ENCODE data around the gene CENPO. TPM values are rescaled to one million over a fixed set of nuclear protein-coding genes. Genes with fewer than 3 reads are reported as not detected.

The CENPO gene
- total RNA-seq (10 to 100 TPM in 5 of 9 donors, 1 to 10 TPM in 4; 6.6 to 16.6 (median 10.2) TPM), polyA plus RNA-seq (1 to 10 TPM; 2.6 to 9.5 (median 3.1) TPM)
- long read RNA-seq, donor 1, full-length matches to known transcripts = 2 of 2 reads
- long read RNA-seq, donor 1, partial matches to known transcripts = 0 of 2 reads
- long read RNA-seq, donor 1, other reads (novel, unspliced or antisense) = 0 of 2 reads
- long read RNA-seq, donor 2, full-length matches to known transcripts = 1 of 1 reads
- long read RNA-seq, donor 2, partial matches to known transcripts = 0 of 1 reads
- long read RNA-seq, donor 2, other reads (novel, unspliced or antisense) = 0 of 1 reads
- long read RNA-seq, donor 3, full-length matches to known transcripts = 2 of 2 reads
- long read RNA-seq, donor 3, partial matches to known transcripts = 0 of 2 reads
- long read RNA-seq, donor 3, other reads (novel, unspliced or antisense) = 0 of 2 reads
- long read RNA-seq, donor 4 = 0 reads
- long read RNA-seq, donor 5, full-length matches to known transcripts = 5 of 9 reads
- long read RNA-seq, donor 5, partial matches to known transcripts = 0 of 9 reads
- long read RNA-seq, donor 5, other reads (novel, unspliced or antisense) = 4 of 9 reads
- long read RNA-seq, donor 6, partial matches to known transcripts = 0 of 2 reads
- long read RNA-seq, donor 6, other reads (novel, unspliced or antisense) = 2 of 2 reads
- long read RNA-seq, donor 7, full-length matches to known transcripts = 1 of 1 reads
- long read RNA-seq, donor 7, partial matches to known transcripts = 0 of 1 reads
- long read RNA-seq, donor 7, other reads (novel, unspliced or antisense) = 0 of 1 reads
- long read RNA-seq, donor 8, partial matches to known transcripts = 0 of 1 reads
- long read RNA-seq, donor 8, other reads (novel, unspliced or antisense) = 0 of 1 reads
- long read RNA-seq, donor 9, partial matches to known transcripts = 0 of 1 reads
- long read RNA-seq, donor 9, other reads (novel, unspliced or antisense) = 0 of 1 reads
- long read RNA-seq, donor 10, full-length matches to known transcripts = 2 of 2 reads
- long read RNA-seq, donor 10, partial matches to known transcripts = 0 of 2 reads
- long read RNA-seq, donor 10, other reads (novel, unspliced or antisense) = 0 of 2 reads

DNA sequence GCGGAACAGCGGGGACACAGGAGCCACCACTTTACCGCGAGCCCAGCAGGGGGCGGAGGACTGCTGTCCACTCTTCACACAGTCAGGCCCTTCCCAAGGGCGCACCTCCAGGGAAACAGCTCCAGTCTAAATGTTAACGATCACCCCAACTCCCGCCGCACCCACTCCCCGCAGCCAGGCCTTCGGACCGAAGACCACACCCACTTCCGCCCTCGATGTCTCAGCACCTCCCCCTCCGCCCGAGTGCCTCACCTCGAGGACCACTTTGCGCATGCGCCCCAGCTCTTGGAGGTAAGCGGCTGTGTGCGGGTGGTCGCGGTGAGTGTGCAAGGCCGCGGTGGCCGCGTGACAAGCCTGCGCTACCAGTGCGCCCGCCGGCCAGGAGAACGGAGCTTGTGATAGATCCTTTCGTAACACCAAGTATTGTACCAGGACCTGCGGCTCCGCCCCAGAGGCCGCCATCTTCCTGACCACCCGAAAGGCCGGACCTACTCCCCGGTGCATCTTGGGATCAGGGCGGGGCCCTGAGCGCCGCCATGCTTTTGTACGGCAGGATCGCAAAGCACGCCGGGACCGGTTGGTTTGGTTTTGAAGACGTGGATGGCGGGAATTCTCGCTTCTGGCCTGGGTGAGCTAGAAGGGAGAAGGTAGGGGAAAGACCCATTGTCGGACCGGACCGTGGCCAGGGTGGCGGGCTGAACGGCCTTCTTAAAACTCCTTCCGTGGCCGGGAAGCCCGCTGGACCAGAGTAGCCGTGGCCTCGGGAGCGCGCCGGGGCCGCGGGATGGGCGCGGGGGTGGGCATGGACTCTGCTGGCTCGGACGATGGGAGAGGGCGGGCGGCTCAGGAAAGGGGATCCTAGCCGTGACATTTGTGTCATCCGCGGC is at the start of gene CENPO, which contains the start of gene PTRHD1:
Gene CENPO, plus strand, starts transcription at position 552 of the 887 bp plus-strand sequence. CDS start 495 bp downstream, outside the sequence.
Gene PTRHD1, minus strand, starts transcription at position 518 of the 887 bp plus-strand sequence. Its CDS starts 14 bp downstream, at position 504.
- 0 to 1% (median 0%) methylated on average over 22 to 74 of the region's 74 CpGs for WGBS, 4 donors
- peak; percentile 30 to 72 for TF ChIP-seq POLR2A (IDR thresholded peaks at IDR 0.05)
- TF ChIP-seq, protein P1, sequence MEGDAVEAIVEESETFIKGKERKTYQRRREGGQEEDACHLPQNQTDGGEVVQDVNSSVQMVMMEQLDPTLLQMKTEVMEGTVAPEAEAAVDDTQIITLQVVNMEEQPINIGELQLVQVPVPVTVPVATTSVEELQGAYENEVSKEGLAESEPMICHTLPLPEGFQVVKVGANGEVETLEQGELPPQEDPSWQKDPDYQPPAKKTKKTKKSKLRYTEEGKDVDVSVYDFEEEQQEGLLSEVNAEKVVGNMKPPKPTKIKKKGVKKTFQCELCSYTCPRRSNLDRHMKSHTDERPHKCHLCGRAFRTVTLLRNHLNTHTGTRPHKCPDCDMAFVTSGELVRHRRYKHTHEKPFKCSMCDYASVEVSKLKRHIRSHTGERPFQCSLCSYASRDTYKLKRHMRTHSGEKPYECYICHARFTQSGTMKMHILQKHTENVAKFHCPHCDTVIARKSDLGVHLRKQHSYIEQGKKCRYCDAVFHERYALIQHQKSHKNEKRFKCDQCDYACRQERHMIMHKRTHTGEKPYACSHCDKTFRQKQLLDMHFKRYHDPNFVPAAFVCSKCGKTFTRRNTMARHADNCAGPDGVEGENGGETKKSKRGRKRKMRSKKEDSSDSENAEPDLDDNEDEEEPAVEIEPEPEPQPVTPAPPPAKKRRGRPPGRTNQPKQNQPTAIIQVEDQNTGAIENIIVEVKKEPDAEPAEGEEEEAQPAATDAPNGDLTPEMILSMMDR (IDR thresholded peaks at IDR 0.05) = peak; percentile 41 to 77 (median 70)
- intact Hi-C loops (cut with DNase I) = loop anchor here in 1 of 2 donors (10.0 kb wide), 1 partner anchor 298 kb away; the partner anchor contains the start of gene NCOA1

GRCh38 chr2:24743924-24744323 is 49.3 kb upstream of the CENPO start:
- no peak overlapping the region for H3K4me3 ChIP-seq
- no peak for DNase-seq
- H3K36me3 ChIP-seq (replicated peaks in 1 of 2) = peaks cover 0 to 10% of the 10 kb centered on the region in 2 donors
- no peak overlapping the region for H3K27ac ChIP-seq
- peaks cover 0 to 20% of the 10 kb centered on the region in 2 donors for H3K4me1 ChIP-seq (replicated peaks in 1 of 2)
- TF ChIP-seq POLR2A (IDR thresholded peaks at IDR 0.05) = no peak
- TF ChIP-seq, protein P1 (IDR thresholded peaks at IDR 0.05) = no peak
- no peaks in the 10 kb centered on the region for H3K9me3 ChIP-seq (replicated peaks in 1 of 3)
- intact Hi-C loops (cut with DNase I) = no loop called here
- 69 to 80% (median 77%) methylated on average over 3 of the region's 3 CpGs for WGBS, 4 donors
- H3K27me3 ChIP-seq = no peaks in the 10 kb centered on the region

More for the DNA sequence above, at the start of gene CENPO, which contains the start of gene PTRHD1:
- peak within 1 kb of the TSS; percentile 67 to 86 (median 82) for H3K4me3 ChIP-seq
- no peaks in the 10 kb centered on the region for H3K9me3 ChIP-seq (replicated peaks in 1 of 3)
- H3K27ac ChIP-seq = peak within 1 kb of the TSS; percentile 92 to 98 (median 97)
- H3K27me3 ChIP-seq = no peaks in the 10 kb centered on the region
- DNase-seq = peak; percentile 95 to 98 (median 97)
- peaks cover 0 to 18% of the 10 kb centered on the region in 2 donors for H3K4me1 ChIP-seq (replicated peaks in 1 of 2)
- peaks cover 0 to 4% of the 10 kb centered on the region in 2 donors for H3K36me3 ChIP-seq (replicated peaks in 1 of 2)

GRCh38 chr2:24744356-24744755 is 48.9 kb upstream of the CENPO start:
- H3K9me3 ChIP-seq (replicated peaks in 1 of 3) = no peaks in the 10 kb centered on the region
- intact Hi-C loops (cut with DNase I) = no loop called here
- H3K4me3 ChIP-seq = no peak overlapping the region
- peaks cover 0 to 20% of the 10 kb centered on the region in 2 donors for H3K4me1 ChIP-seq (replicated peaks in 1 of 2)
- no peak for TF ChIP-seq POLR2A (IDR thresholded peaks at IDR 0.05)
- TF ChIP-seq, protein P1 (IDR thresholded peaks at IDR 0.05) = no peak
- H3K27me3 ChIP-seq = no peaks in the 10 kb centered on the region
- DNase-seq = no peak
- WGBS, 4 donors = 47 to 58% (median 56%) methylated on average over 1 of the region's 1 CpG
- peaks cover 0 to 10% of the 10 kb centered on the region in 2 donors for H3K36me3 ChIP-seq (replicated peaks in 1 of 2)
- no peak overlapping the region for H3K27ac ChIP-seq
